ENCODE results near the gene COL12A1. TPM values are rescaled to one million over a fixed set of nuclear protein-coding genes. Genes with fewer than 3 reads are reported as not detected.
A peak's percentile ranks its signal among the peaks of the same experiment; 100 is the strongest.

Gene COL12A1
- total RNA-seq, 4 donors from 2014 or later, result 14.2 to 45.1 (median 32.3) TPM

- in situ Hi-C loops (cut with MboI; ENCODE audit: low pct_ligation_motif_present in 1 of 4, low pct_unique_long_range_greater_than_20kb in 1 of 4, low sequenced_read_pairs in 3 of 4) (loop anchor here (10.0 to 25.0 kb wide), 6 partner anchors 799 to 1474 kb away; no protein-coding TSS in a partner anchor), intact Hi-C loops (cut with DNase I; ENCODE audit: low total_unique reads) (no loop called here)
- Histone ChIP-seq H3K27me3 (peaks cover 24% of the 10 kb centered on the region), H3K27ac (peak overlapping the region in 2 of 4 donors; percentile 11 to 48), H3K4me1 (peaks cover 4 to 41% (median 20%) of the 10 kb centered on the region in 4 donors), H3K36me3 (no peaks in the 10 kb centered on the region), H3K9me3 (no peaks in the 10 kb centered on the region), H3K4me3 (no peak overlapping the region)
- 21 to 22% methylated on average over 10 of the region's 10 CpGs for WGBS, 2 donors (ENCODE audit: low coverage in 1 of 2)
- TF ChIP-seq POLR2AphosphoS5 (IDR thresholded peaks at IDR 0.05), result no peak
- TF ChIP-seq, protein P1, sequence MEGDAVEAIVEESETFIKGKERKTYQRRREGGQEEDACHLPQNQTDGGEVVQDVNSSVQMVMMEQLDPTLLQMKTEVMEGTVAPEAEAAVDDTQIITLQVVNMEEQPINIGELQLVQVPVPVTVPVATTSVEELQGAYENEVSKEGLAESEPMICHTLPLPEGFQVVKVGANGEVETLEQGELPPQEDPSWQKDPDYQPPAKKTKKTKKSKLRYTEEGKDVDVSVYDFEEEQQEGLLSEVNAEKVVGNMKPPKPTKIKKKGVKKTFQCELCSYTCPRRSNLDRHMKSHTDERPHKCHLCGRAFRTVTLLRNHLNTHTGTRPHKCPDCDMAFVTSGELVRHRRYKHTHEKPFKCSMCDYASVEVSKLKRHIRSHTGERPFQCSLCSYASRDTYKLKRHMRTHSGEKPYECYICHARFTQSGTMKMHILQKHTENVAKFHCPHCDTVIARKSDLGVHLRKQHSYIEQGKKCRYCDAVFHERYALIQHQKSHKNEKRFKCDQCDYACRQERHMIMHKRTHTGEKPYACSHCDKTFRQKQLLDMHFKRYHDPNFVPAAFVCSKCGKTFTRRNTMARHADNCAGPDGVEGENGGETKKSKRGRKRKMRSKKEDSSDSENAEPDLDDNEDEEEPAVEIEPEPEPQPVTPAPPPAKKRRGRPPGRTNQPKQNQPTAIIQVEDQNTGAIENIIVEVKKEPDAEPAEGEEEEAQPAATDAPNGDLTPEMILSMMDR (IDR thresholded peaks at IDR 0.05), result peak; percentile 73 to 90 (median 81)
- DNase-seq, result peak; percentile 34
Measured at GRCh38 chr6:75210885-75211739, 5.3 kb upstream of the COL12A1 start.

DNA sequence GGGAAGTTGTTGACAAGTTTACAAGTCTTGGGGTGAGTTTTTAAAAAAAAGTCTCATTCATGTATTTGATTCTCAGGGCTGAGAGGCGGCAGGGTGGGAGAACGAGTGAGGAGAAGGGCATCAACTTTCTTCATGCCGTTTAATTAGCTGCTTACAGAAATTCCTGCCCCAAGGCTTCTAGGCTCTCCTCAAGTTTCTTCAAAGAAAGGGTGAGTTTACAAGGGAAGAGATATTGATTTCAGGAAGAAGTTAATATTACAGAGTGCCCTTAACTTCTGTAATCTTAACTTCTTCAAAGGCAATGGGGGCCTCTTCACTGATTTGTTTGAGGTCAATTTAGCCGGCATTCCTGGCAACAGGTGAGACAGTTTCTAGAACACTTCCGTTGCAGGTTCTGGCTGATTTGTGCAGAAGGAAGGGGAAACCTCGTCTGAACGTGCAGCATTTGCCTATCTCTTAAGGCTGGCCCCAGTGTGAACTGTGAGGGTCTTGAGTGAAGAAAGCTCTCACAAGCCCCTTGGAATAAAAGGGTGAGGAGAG is 3.4 kb upstream of the COL12A1 start:
- H3K36me3 ChIP-seq, result no peaks in the 10 kb centered on the region
- no peak overlapping the region for H3K27ac ChIP-seq
- no peaks in the 10 kb centered on the region for H3K9me3 ChIP-seq
- 27 to 31% methylated on average over 5 to 7 of the region's 7 CpGs for whole genome bisulfite sequencing, 2 donors (ENCODE audit: low coverage in 1 of 2)
- no peak for DNase-seq
- no peak for TF ChIP-seq POLR2A (IDR thresholded peaks at IDR 0.05)
- TF ChIP-seq, protein P1 (IDR thresholded peaks at IDR 0.05), result no peak
- TF ChIP-seq EP300 (IDR thresholded peaks at IDR 0.05; ENCODE audit: low read depth), result no peak
- no peak for TF ChIP-seq POLR2AphosphoS5 (IDR thresholded peaks at IDR 0.05)
- peaks cover 4 to 55% (median 23%) of the 10 kb centered on the region in 4 donors for H3K4me1 ChIP-seq
- in situ Hi-C loops (cut with MboI; ENCODE audit: low pct_ligation_motif_present in 1 of 4, low pct_unique_long_range_greater_than_20kb in 1 of 4, low sequenced_read_pairs in 3 of 4) (loop anchor here in 3 of 4 donors (25.0 kb wide), 4 partner anchors 797 to 1472 kb away; no protein-coding TSS in a partner anchor), intact Hi-C loops (cut with DNase I; ENCODE audit: low total_unique reads) (loop anchor here (2.0 to 10.0 kb wide), 5 partner anchors 454 to 1472 kb away; no protein-coding TSS in a partner anchor)
- no peak overlapping the region for H3K4me3 ChIP-seq
- peaks cover 43% of the 10 kb centered on the region for H3K27me3 ChIP-seq

DNA sequence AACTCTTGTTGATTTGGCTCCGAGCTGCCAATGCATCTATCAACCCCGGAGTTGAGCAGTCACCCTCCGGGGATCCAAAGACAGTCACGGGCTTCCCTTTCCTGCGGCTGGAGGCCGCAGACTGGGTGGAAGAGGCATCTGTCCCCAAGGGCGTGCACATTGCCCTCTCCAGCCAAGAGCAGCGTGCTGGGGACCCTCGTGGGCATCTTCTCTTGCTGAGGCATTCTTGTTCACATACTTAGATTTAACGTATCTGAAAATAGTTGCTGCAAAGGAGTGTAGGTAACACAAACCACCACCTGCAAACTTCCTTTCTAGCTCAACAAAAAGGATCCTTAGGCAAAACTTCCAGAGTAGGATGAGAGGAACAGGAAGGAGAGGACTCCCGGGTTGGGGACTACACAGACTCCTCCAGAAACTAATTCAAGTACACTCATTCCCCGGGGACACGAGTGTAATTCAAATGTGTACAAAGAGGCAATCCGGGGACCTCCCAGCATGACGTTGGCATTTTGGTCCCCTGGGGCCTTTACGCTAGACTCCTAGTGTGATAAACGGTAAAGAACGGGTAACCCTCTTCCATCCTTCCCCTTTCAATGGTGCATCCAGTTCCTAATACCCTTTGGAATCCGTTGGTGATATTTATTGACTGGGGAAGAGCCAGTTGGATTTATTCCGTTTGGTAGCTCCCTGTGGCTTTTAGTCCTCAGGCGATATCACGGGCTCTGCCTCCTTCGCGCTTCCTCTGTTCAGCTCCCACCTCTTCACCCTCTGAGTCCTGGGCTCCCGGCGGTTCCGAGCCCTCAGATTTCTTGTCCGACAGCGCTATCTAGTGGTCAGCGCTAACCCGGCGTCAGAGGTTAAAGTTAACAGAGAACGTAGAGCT is 2.7 kb upstream of the COL12A1 start:
- TF ChIP-seq POLR2AphosphoS5 (IDR thresholded peaks at IDR 0.05), result no peak
- TF ChIP-seq, protein P1 (IDR thresholded peaks at IDR 0.05), result peak; percentile 80 to 89 (median 85)
- in situ Hi-C loops (cut with MboI; ENCODE audit: low pct_ligation_motif_present in 1 of 4, low pct_unique_long_range_greater_than_20kb in 1 of 4, low sequenced_read_pairs in 3 of 4), result loop anchor here in 3 of 4 donors (25.0 kb wide), 4 partner anchors 796 to 1471 kb away; no protein-coding TSS in a partner anchor
- no peaks in the 10 kb centered on the region for H3K9me3 ChIP-seq
- peaks cover 50% of the 10 kb centered on the region for H3K27me3 ChIP-seq
- peak overlapping the region; percentile 22 to 72 (median 58) for H3K27ac ChIP-seq
- no peaks in the 10 kb centered on the region for H3K36me3 ChIP-seq
- DNase-seq, result peak; percentile 88
- H3K4me3 ChIP-seq, result peak overlapping the region in 2 of 4 donors; percentile 4 to 14
- intact Hi-C loops (cut with DNase I; ENCODE audit: low total_unique reads), result loop anchor here (2.0 to 10.0 kb wide), 5 partner anchors 454 to 1471 kb away; no protein-coding TSS in a partner anchor
- peaks cover 4 to 61% (median 23%) of the 10 kb centered on the region in 4 donors for H3K4me1 ChIP-seq
- WGBS, 2 donors (ENCODE audit: low coverage in 1 of 2), result 3 to 9% methylated on average over 11 to 33 of the region's 33 CpGs

Measured in transverse colon (tissue), 4 donors.